ENCODE measurements around the gene SFTA2. TPM values are rescaled to one million over a fixed set of nuclear protein-coding genes. Genes with fewer than 3 reads are reported as not detected.
A peak's percentile ranks its signal among the peaks of the same experiment; 100 is the strongest.

SFTA2 gene
- total RNA-seq, 1 donor from 2014 or later: 2.8 TPM

DNA sequence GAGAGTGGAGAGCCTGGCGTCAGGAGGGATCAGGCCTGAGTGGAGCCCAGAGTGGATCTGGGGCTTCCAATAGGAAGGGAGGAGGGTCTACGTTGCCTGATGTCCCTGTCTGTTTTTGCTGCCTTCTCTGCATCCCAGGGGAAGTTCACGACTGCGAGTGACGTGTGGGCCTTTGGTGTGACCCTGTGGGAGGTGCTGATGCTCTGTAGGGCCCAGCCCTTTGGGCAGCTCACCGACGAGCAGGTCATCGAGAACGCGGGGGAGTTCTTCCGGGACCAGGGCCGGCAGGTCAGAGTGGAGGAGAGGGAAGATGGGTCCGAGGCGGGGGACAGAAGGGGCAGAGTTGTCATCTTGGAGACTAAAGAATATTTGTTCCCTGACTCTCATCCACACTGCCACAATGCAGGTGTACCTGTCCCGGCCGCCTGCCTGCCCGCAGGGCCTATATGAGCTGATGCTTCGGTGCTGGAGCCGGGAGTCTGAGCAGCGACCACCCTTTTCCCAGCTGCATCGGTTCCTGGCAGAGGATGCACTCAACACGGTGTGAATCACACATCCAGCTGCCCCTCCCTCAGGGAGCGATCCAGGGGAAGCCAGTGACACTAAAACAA is 33.1 kb downstream of the SFTA2 start:
- TF ChIP-seq, protein P1, sequence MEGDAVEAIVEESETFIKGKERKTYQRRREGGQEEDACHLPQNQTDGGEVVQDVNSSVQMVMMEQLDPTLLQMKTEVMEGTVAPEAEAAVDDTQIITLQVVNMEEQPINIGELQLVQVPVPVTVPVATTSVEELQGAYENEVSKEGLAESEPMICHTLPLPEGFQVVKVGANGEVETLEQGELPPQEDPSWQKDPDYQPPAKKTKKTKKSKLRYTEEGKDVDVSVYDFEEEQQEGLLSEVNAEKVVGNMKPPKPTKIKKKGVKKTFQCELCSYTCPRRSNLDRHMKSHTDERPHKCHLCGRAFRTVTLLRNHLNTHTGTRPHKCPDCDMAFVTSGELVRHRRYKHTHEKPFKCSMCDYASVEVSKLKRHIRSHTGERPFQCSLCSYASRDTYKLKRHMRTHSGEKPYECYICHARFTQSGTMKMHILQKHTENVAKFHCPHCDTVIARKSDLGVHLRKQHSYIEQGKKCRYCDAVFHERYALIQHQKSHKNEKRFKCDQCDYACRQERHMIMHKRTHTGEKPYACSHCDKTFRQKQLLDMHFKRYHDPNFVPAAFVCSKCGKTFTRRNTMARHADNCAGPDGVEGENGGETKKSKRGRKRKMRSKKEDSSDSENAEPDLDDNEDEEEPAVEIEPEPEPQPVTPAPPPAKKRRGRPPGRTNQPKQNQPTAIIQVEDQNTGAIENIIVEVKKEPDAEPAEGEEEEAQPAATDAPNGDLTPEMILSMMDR (IDR thresholded peaks at IDR 0.05; ENCODE audit: unreplicated experiment): no peak
- H3K9me3 Mint-ChIP-seq (ENCODE audit: unreplicated experiment): no peaks in the 10 kb centered on the region
- no peaks in the 10 kb centered on the region for H3K4me1 Mint-ChIP-seq (ENCODE audit: unreplicated experiment)
- DNase-seq (ENCODE audit: low spot score): no peak
- no peak overlapping the region for H3K27ac Mint-ChIP-seq (ENCODE audit: unreplicated experiment)
- no peak overlapping the region for H3K4me3 Mint-ChIP-seq (ENCODE audit: unreplicated experiment)
- no peaks in the 10 kb centered on the region for H3K36me3 Mint-ChIP-seq (ENCODE audit: low read depth, unreplicated experiment)
- peaks cover 5% of the 10 kb centered on the region for H3K27me3 Mint-ChIP-seq (ENCODE audit: unreplicated experiment)

DNA sequence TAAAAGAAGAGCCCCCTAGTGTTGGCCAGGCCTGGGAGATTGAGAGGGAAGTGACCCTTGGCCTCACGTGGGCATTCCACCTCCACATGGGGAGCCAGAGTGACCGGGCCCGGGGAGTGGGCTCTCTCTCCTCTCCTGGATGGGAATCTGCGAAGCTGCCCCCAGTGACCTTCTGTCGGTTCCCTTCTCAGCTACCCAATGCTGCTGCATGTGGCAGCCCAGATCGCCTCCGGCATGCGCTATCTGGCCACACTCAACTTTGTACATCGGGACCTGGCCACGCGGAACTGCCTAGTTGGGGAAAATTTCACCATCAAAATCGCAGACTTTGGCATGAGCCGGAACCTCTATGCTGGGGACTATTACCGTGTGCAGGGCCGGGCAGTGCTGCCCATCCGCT is 34.1 kb downstream of the SFTA2 start:
- Mint-ChIP-seq H3K27me3 (ENCODE audit: unreplicated experiment) (peaks cover 5% of the 10 kb centered on the region), H3K4me3 (ENCODE audit: unreplicated experiment) (no peak overlapping the region), H3K27ac (ENCODE audit: unreplicated experiment) (no peak overlapping the region), H3K4me1 (ENCODE audit: unreplicated experiment) (no peaks in the 10 kb centered on the region), H3K9me3 (ENCODE audit: unreplicated experiment) (no peaks in the 10 kb centered on the region), H3K36me3 (ENCODE audit: low read depth, unreplicated experiment) (no peaks in the 10 kb centered on the region)
- no peak for DNase-seq (ENCODE audit: low spot score)
- TF ChIP-seq, protein P1 (IDR thresholded peaks at IDR 0.05; ENCODE audit: unreplicated experiment): no peak

DNA sequence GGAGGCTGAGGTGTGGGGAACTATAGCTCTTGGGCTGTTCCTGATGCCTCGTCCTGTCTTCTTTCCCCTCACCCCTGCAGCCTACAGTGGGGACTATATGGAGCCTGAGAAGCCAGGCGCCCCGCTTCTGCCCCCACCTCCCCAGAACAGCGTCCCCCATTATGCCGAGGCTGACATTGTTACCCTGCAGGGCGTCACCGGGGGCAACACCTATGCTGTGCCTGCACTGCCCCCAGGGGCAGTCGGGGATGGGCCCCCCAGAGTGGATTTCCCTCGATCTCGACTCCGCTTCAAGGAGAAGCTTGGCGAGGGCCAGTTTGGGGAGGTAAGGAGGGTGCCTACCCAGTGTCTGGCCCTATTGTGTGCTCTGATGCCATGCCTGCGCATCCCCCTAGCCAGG is 35.4 kb downstream of the SFTA2 start:
- no peaks in the 10 kb centered on the region for H3K9me3 Mint-ChIP-seq (ENCODE audit: unreplicated experiment)
- H3K27ac Mint-ChIP-seq (ENCODE audit: unreplicated experiment): no peak overlapping the region
- peaks cover 9% of the 10 kb centered on the region for H3K27me3 Mint-ChIP-seq (ENCODE audit: unreplicated experiment)
- no peak for DNase-seq (ENCODE audit: low spot score)
- H3K4me3 Mint-ChIP-seq (ENCODE audit: unreplicated experiment): no peak overlapping the region
- H3K36me3 Mint-ChIP-seq (ENCODE audit: low read depth, unreplicated experiment): peaks cover 5% of the 10 kb centered on the region
- TF ChIP-seq, protein P1 (IDR thresholded peaks at IDR 0.05; ENCODE audit: unreplicated experiment): no peak
- H3K4me1 Mint-ChIP-seq (ENCODE audit: unreplicated experiment): peaks cover 2% of the 10 kb centered on the region

DNA sequence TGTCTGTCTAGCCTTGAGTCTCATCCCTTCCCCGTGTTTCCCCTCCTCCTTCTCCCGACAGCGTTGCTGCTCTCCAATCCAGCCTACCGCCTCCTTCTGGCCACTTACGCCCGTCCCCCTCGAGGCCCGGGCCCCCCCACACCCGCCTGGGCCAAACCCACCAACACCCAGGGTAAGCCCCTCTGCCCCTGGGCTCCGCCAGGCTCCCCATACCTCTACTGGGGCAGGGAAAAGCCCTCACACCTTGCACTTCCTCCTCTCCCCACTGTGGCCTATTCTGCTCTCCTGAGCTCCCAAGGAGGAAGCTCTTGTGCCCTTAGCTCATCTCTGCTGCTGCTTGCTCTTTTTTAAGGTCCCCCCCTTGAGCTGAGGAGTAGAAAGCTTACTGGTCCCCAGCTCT is 36.6 kb downstream of the SFTA2 start:
- H3K9me3 Mint-ChIP-seq (ENCODE audit: unreplicated experiment): no peaks in the 10 kb centered on the region
- H3K36me3 Mint-ChIP-seq (ENCODE audit: low read depth, unreplicated experiment): peaks cover 5% of the 10 kb centered on the region
- peaks cover 2% of the 10 kb centered on the region for H3K4me1 Mint-ChIP-seq (ENCODE audit: unreplicated experiment)
- peaks cover 9% of the 10 kb centered on the region for H3K27me3 Mint-ChIP-seq (ENCODE audit: unreplicated experiment)
- no peak overlapping the region for H3K4me3 Mint-ChIP-seq (ENCODE audit: unreplicated experiment)
- no peak for DNase-seq (ENCODE audit: low spot score)
- no peak overlapping the region for H3K27ac Mint-ChIP-seq (ENCODE audit: unreplicated experiment)
- TF ChIP-seq, protein P1 (IDR thresholded peaks at IDR 0.05; ENCODE audit: unreplicated experiment): no peak

DNA sequence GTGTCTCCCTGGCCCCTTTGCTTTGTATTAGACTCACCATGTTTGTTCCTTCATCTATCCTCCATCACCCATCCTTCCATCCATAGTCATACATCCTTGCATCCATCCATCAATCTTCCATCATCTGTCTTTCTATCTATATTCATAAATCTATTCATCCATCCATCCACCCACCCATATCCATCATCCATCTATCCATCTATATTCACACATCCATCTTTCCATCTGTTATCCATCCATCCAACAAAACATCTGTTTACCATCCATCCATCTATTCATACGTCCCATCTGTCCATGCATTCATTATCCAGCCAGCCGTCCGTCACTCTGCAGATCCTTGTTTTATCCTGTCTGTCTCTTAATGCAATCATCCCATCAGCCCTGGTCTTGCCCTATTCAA is 37.0 kb downstream of the SFTA2 start:
- no peak for DNase-seq (ENCODE audit: low spot score)
- TF ChIP-seq, protein P1 (IDR thresholded peaks at IDR 0.05; ENCODE audit: unreplicated experiment): no peak
- Mint-ChIP-seq H3K4me1 (ENCODE audit: unreplicated experiment) (peaks cover 2% of the 10 kb centered on the region), H3K4me3 (ENCODE audit: unreplicated experiment) (peak overlapping the region; percentile 10), H3K36me3 (ENCODE audit: low read depth, unreplicated experiment) (peaks cover 5% of the 10 kb centered on the region), H3K27ac (ENCODE audit: unreplicated experiment) (peak overlapping the region; percentile 3), H3K27me3 (ENCODE audit: unreplicated experiment) (peaks cover 9% of the 10 kb centered on the region), H3K9me3 (ENCODE audit: unreplicated experiment) (no peaks in the 10 kb centered on the region)
